Measurements from ENCODE around the gene GALNT18.

GALNT18 gene

DNA sequence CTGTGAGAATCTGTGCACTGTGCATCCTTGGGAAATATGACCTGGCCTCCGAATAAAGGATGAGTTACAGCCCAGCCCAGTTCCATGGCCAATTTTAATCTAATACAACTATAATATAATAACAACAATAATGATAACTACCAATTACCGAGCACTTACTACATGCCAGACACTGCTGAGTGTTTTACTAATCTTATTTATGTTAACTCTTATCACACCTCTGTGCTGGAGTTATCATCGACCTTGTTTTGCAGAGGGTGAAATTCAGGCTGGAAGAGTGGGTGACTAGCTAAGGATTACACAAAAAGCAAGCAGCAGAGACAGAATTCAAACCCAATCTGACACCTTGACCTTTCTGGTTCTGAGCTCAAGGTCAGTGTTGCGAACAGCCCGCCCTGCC is 83.9 kb downstream of the GALNT18 start:
- Histone ChIP-seq H3K4me3 (IDR thresholded peaks at IDR 0.05; ENCODE audit: insufficient read depth, low read depth, low read length) (no peak overlapping the region), H3K4me1 (ENCODE audit: low read depth, poor library complexity, severe bottlenecking) (peaks cover 7% of the 10 kb centered on the region), H3K27ac (no peak overlapping the region), H2AFZ (ENCODE audit: low read depth) (no peak overlapping the region), H3K79me2 (ENCODE audit: insufficient read depth, low read depth) (no peaks in the 10 kb centered on the region; the same call in 1 of the 2 replicates), H4K20me1 (ENCODE audit: insufficient read depth) (no peaks in the 10 kb centered on the region), H3K4me2 (no peak overlapping the region), H3K9ac (no peak overlapping the region), H3K27me3 (ENCODE audit: insufficient read depth, low read depth) (no peaks in the 10 kb centered on the region), H3K36me3 (ENCODE audit: insufficient read depth) (no peaks in the 10 kb centered on the region)
- TF ChIP-seq CTCF (conservative IDR thresholded peaks at IDR 0.05; ENCODE audit: low read depth, low read length), result no peak

- Histone ChIP-seq H4K20me1 (ENCODE audit: insufficient read depth) (no peaks in the 10 kb centered on the region), H3K4me3 (IDR thresholded peaks at IDR 0.05; ENCODE audit: insufficient read depth, low read depth, low read length) (no peak overlapping the region), H3K4me1 (ENCODE audit: low read depth, poor library complexity, severe bottlenecking) (peaks cover 2% of the 10 kb centered on the region), H3K9ac (no peak overlapping the region), H2AFZ (ENCODE audit: low read depth) (no peak overlapping the region), H3K36me3 (ENCODE audit: insufficient read depth) (no peaks in the 10 kb centered on the region), H3K79me2 (ENCODE audit: insufficient read depth, low read depth) (no peaks in the 10 kb centered on the region; the same call in 1 of the 2 replicates), H3K27me3 (ENCODE audit: insufficient read depth, low read depth) (no peaks in the 10 kb centered on the region), H3K27ac (no peak overlapping the region), H3K4me2 (no peak overlapping the region)
- no peak for TF ChIP-seq CTCF (conservative IDR thresholded peaks at IDR 0.05; ENCODE audit: low read depth, low read length)
Observed at GRCh38 chr11:11537372-11537771, 84.4 kb downstream of the GALNT18 start.

GRCh38 chr11:11536650-11537049 is 85.2 kb downstream of the GALNT18 start:
- no peaks in the 10 kb centered on the region for H4K20me1 ChIP-seq (ENCODE audit: insufficient read depth)
- no peaks in the 10 kb centered on the region for H3K4me1 ChIP-seq (ENCODE audit: low read depth, poor library complexity, severe bottlenecking)
- H3K36me3 ChIP-seq (ENCODE audit: insufficient read depth), result no peaks in the 10 kb centered on the region
- H3K27me3 ChIP-seq (ENCODE audit: insufficient read depth, low read depth), result no peaks in the 10 kb centered on the region
- no peaks in the 10 kb centered on the region; the same call in 1 of the 2 replicates for H3K79me2 ChIP-seq (ENCODE audit: insufficient read depth, low read depth)
- no peak overlapping the region for H3K9ac ChIP-seq
- TF ChIP-seq CTCF (conservative IDR thresholded peaks at IDR 0.05; ENCODE audit: low read depth, low read length), result no peak
- no peak overlapping the region for H3K27ac ChIP-seq
- H2AFZ ChIP-seq (ENCODE audit: low read depth), result no peak overlapping the region
- no peak overlapping the region for H3K4me3 ChIP-seq (IDR thresholded peaks at IDR 0.05; ENCODE audit: insufficient read depth, low read depth, low read length)
- no peak overlapping the region for H3K4me2 ChIP-seq

DNA sequence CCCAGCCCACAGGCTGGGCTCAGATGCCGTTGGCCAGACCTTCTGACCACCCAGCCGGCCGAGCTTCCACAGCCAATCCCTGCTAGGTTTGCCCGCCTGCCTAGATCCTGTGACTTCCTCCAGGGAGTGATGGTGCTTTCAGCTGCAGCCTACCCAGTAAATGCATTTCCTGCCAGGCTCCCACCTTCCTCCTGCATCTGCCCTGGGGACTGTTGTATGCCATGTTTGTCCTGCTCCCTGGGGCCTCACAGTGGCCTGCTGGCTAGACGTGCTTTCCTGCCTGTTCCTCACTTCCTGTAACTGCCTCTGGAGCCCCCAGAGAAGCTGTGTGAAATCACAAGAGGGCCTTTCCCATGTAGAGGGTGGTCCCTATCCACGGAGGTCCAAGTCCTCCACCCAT is 86.2 kb downstream of the GALNT18 start:
- Histone ChIP-seq H3K27ac (no peak overlapping the region), H3K36me3 (ENCODE audit: insufficient read depth) (no peaks in the 10 kb centered on the region), H3K4me2 (no peak overlapping the region)

More for the DNA sequence above, 86.2 kb downstream of the GALNT18 start:
- no peak overlapping the region for H3K4me3 ChIP-seq (IDR thresholded peaks at IDR 0.05; ENCODE audit: insufficient read depth, low read depth, low read length)
- no peak overlapping the region for H3K9ac ChIP-seq
- no peak overlapping the region for H2AFZ ChIP-seq (ENCODE audit: low read depth)
- no peaks in the 10 kb centered on the region for H3K4me1 ChIP-seq (ENCODE audit: low read depth, poor library complexity, severe bottlenecking)
- no peaks in the 10 kb centered on the region for H3K27me3 ChIP-seq (ENCODE audit: insufficient read depth, low read depth)
- TF ChIP-seq CTCF (conservative IDR thresholded peaks at IDR 0.05; ENCODE audit: low read depth, low read length), result no peak
- no peaks in the 10 kb centered on the region for H3K79me2 ChIP-seq (ENCODE audit: insufficient read depth, low read depth)
- H4K20me1 ChIP-seq (ENCODE audit: insufficient read depth), result no peaks in the 10 kb centered on the region

All from KMS-11 (cell line).